AG04450 (cell line): ENCODE measurements around the gene NRIP1. TPM values are rescaled to one million over a fixed set of nuclear protein-coding genes. Genes with fewer than 3 reads are reported as not detected.

Experiments
- CTCF ChIA-PET: fragments of 300-600, 350-600 bp; formaldehyde crosslinking; extraction: SDS; loops from one replicate; lab custom pipeline; 2022; ENCODE audit warnings: antibody characterized with exemption, inconsistent platforms; lab: Charles Lee
- POLR2A ChIA-PET: fragments of 350-600 bp; formaldehyde crosslinking; extraction: SDS; loops from one replicate; lab custom pipeline; 2021; ENCODE audit warnings: antibody characterized with exemption, inconsistent platforms; lab: Yijun Ruan, JAX
- DNase-seq: peaks from one replicate; pipeline ENCODE4 v3.0.0-alpha.2; 2011; ENCODE audit warnings: low read depth, low spot score
- H3K27ac ChIP-seq: one replicate; pipeline ENCODE4 v1.5.1; 2012; ENCODE audit warnings: low read depth, low read length, control low read depth
- H3K27me3 ChIP-seq: one replicate; pipeline ENCODE4 v1.6.0; 2012; ENCODE audit warnings: low read length; ENCODE audit not compliant: control insufficient read depth, insufficient read depth
- H3K4me3 ChIP-seq: 2 replicates; pipeline ENCODE4 v1.5.1; 2011; ENCODE audit warnings: mild to moderate bottlenecking, low read depth, low read length, control low read depth
- H3K9me3 ChIP-seq: 2 replicates; pipeline ENCODE4 v1.5.1; 2012; ENCODE audit warnings: low read length; ENCODE audit not compliant: control insufficient read depth, insufficient read depth
- polyA plus RNA-seq: library from polyadenylated mRNA; depleted of rRNA; stranded (reverse); fragments of >200 nt; gene quantifications from 2 replicates; pipeline ENCODE4 v1.2.3, GENCODE V29; 2011
- TF ChIP-seq, protein P1 (sequence below): IDR thresholded peaks from 2 replicates; pipeline ENCODE4 v1.5.1; 2011; ENCODE audit warnings: low read depth, low read length, control low read depth, inconsistent platforms

The NRIP1 gene
- polyA plus RNA-seq, 1 experiment, result 22.6 TPM

DNA sequence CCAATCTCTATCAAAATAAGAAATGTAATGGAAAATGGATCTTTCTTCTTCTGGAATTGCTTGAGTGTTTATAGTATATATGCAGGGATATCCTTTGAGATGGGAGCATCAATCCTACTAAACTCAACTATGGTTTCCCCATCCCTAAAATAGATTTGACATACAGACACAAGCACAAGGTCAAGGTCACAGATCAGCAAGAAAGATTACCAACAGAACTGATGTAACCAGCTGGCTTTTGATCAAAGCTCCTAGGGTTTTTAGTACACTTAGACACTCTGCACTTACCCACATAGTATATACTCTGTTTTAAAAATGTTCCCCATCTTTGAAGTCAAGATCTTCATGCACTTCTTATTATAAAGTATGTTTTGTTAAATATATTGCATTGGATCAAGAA is 85.5 kb downstream of the NRIP1 start:
- Histone ChIP-seq H3K9me3 (no peaks in the 10 kb centered on the region), H3K4me3 (no peak overlapping the region), H3K27me3 (no peaks in the 10 kb centered on the region), H3K27ac (no peak overlapping the region)
- DNase-seq, result no peak
- TF ChIP-seq, protein P1, sequence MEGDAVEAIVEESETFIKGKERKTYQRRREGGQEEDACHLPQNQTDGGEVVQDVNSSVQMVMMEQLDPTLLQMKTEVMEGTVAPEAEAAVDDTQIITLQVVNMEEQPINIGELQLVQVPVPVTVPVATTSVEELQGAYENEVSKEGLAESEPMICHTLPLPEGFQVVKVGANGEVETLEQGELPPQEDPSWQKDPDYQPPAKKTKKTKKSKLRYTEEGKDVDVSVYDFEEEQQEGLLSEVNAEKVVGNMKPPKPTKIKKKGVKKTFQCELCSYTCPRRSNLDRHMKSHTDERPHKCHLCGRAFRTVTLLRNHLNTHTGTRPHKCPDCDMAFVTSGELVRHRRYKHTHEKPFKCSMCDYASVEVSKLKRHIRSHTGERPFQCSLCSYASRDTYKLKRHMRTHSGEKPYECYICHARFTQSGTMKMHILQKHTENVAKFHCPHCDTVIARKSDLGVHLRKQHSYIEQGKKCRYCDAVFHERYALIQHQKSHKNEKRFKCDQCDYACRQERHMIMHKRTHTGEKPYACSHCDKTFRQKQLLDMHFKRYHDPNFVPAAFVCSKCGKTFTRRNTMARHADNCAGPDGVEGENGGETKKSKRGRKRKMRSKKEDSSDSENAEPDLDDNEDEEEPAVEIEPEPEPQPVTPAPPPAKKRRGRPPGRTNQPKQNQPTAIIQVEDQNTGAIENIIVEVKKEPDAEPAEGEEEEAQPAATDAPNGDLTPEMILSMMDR, result no peak
- ChIA-PET CTCF (no interaction called here), POLR2A (no interaction called here)

DNA sequence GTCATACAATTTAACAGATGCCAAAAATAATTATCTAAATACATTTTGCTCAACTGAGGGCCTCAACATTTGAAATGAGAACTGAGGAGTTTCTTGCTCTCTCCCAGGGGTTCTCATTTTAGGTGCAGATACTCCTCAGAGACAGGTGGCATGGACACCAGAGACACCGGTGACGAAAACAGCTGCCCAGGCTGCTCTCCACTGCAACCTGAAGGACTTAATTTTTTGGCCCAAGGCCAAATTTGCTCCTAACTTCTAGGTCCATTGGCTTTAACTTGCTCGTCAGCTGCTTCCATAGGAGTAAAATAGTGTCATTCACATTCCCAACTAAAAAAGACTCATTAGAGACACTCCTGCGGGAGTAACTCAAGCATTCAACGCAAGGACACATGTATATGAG is 87.0 kb downstream of the NRIP1 start:
- no peak overlapping the region for H3K27ac ChIP-seq
- no peak for DNase-seq
- CTCF ChIA-PET, result interaction anchor here (1.2 to 1.7 kb wide), 2 partner anchors 15 to 114 kb away, joined by 4 read pairs; no protein-coding TSS in a partner anchor
- peaks cover under 1% of the 10 kb centered on the region; the same call in 1 of the 2 replicates for H3K9me3 ChIP-seq
- TF ChIP-seq, protein P1, result no peak
- POLR2A ChIA-PET, result no interaction called here
- no peak overlapping the region for H3K4me3 ChIP-seq
- H3K27me3 ChIP-seq, result no peaks in the 10 kb centered on the region

DNA sequence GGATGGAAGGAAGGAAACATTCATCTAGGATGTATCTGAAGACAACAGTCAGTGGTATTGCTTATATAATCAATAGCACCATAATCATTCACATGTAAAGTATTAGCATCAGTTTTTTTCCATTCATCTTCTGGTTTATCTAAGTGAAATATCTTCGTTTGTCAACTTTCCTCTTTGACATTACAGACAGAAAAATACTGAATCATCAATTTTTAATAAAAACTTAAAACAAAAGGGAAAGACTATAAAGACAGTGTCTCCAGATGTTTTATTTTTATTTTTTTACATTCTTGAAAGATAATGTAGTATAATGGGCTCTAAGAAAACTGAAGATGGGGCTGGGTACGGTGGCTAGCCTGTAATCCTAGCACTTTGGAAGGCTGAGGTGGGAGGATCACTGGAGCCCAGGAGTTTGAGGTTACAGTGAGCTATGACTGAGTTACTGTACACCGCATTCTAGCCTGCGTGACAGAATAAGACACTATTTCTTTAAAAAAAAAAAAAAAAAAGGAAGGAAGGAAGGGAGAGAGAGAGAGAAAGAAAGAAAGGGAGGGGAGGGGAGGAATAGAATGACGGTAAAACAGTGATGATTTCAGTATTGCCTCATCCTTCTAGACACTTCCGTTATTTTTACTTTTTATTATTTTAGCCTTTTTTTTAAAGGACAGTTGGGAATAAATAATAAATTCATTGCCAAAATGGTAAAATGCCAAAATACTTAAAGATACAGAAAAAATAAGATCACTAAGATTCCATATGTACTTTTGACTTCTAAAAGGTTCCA is 89.5 kb downstream of the NRIP1 start:
- no peaks in the 10 kb centered on the region for H3K27me3 ChIP-seq
- H3K27ac ChIP-seq, result no peak overlapping the region
- H3K9me3 ChIP-seq, result peaks cover 2% of the 10 kb centered on the region; the same call in 1 of the 2 replicates
- no peak for DNase-seq
- CTCF ChIA-PET, result no interaction called here
- no peak overlapping the region for H3K4me3 ChIP-seq
- TF ChIP-seq, protein P1, result no peak
- POLR2A ChIA-PET, result no interaction called here

DNA sequence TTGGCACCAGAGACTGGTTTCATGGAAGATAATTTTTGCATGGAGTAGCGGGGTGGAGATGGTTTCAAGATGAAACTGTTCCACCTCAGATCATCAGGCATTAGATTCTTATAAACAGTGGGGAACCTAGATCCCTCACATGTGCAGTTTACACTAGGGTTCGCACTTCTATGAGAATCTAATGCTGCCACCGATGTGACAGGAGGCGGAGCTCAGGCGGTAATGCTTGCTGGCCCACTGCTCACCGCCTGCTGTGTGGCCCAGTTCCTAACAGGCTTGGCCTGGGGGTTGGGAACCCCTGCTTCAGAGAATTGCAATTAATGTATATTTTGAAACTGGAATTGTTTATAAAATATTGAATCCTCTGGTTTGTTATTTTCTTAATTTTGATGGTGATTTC is 92.1 kb downstream of the NRIP1 start:
- no peaks in the 10 kb centered on the region for H3K27me3 ChIP-seq
- DNase-seq, result no peak
- TF ChIP-seq, protein P1, result no peak
- no peak overlapping the region for H3K4me3 ChIP-seq
- H3K9me3 ChIP-seq, result peaks cover 2% of the 10 kb centered on the region; the same call in 1 of the 2 replicates
- no peak overlapping the region for H3K27ac ChIP-seq
- ChIA-PET CTCF (no interaction called here), POLR2A (no interaction called here)

DNA sequence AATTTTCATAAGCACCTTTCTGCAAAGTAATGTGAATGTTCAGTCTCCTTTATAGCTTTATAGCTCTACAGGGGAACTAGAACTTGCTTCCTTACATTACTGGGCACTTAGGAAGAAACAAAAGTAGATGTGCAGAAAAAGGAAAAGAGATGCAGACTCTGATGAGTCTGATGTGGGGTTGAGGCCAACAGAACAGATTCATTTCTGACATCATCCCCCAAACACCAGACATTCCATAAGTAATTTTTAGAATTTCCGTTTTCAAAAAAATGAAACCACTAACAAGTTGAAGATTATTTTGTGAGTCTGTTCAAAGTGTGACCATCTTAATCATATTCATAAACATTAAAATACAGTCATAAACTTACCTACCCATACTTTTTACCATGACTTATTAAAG is 96.0 kb downstream of the NRIP1 start:
- H3K4me3 ChIP-seq, result no peak overlapping the region
- CTCF ChIA-PET, result no interaction called here
- TF ChIP-seq, protein P1, result no peak
- no peaks in the 10 kb centered on the region for H3K27me3 ChIP-seq
- DNase-seq, result no peak
- H3K27ac ChIP-seq, result no peak overlapping the region
- peaks cover 2% of the 10 kb centered on the region; the same call in 1 of the 2 replicates for H3K9me3 ChIP-seq
- POLR2A ChIA-PET, result no interaction called here
